Smooth muscle cell of the brain vasculature (primary cell): ENCODE data around the gene MPRIP.

Source experiments
- DNase-seq: peaks from one replicate; pipeline ENCODE4 v3.0.0-alpha.2; 2012; ENCODE audit warnings: low read depth, low spot score

The MPRIP gene

DNA sequence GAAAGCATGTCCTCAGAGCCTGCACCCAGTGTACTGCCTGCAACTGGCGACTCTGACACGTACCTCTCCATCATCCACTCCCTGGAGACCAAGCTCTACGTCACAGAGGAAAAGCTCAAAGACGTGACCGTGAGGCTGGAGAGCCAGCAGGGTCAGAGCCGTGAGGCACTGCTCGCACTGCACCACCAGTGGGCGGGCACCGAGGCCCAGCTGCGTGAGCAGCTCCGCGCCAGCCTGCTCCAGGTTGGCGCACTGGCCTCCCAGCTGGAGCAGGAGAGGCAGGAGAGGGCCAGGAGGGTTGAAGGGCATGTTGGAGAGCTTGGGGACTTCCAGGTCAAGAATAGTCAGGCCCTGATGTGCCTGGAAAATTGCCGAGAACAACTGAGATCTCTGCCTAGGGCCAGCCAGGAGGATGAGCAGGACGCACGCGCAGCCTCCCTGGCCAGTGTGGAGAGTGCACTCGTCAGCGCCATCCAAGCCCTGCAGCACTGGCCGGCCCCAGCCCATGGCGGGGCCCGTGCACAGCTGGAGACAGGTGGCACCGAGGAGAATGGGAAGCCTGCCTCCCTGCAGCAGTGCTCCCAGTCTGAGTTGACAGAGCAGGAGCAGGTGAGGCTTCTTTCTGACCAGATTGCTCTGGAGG, 123.5 kb downstream of the MPRIP start:
- no peak for DNase-seq

- no peak for DNase-seq
These were observed 124.2 kb downstream of the MPRIP start for GRCh38 chr17:17166446-17166845.

GRCh38 chr17:17167356-17167755, 125.1 kb downstream of the MPRIP start:
- DNase-seq, result no peak

DNA sequence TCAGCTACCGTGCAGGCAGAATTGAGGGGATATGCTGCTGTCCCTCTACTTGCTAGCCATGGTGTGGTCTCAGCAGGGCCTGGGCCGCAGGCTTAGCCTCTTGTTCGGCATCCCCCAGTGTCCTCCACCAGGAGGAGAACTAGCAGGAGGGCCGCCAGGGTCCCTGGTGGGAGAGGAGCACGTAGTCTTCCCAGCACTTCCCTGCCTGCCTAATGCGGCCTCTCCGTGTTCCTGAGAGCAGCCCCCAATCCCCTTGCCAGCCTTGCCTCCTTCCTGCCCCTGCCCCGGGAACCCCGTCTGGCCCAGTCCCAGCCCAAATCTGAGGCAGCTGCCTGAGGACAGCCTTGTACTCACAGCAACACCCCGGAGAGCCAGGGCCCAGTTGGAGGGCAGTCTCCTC, 125.7 kb downstream of the MPRIP start:
- no peak for DNase-seq

- no peak for DNase-seq
These were observed 126.1 kb downstream of the MPRIP start for GRCh38 chr17:17168401-17168800.

GRCh38 chr17:17169396-17169795, 127.1 kb downstream of the MPRIP start:
- DNase-seq, result no peak

GRCh38 chr17:17170346-17170985, 128.2 kb downstream of the MPRIP start:
- DNase-seq, result no peak

- no peak for DNase-seq
These were observed 128.9 kb downstream of the MPRIP start for GRCh38 chr17:17171186-17171585.

DNA sequence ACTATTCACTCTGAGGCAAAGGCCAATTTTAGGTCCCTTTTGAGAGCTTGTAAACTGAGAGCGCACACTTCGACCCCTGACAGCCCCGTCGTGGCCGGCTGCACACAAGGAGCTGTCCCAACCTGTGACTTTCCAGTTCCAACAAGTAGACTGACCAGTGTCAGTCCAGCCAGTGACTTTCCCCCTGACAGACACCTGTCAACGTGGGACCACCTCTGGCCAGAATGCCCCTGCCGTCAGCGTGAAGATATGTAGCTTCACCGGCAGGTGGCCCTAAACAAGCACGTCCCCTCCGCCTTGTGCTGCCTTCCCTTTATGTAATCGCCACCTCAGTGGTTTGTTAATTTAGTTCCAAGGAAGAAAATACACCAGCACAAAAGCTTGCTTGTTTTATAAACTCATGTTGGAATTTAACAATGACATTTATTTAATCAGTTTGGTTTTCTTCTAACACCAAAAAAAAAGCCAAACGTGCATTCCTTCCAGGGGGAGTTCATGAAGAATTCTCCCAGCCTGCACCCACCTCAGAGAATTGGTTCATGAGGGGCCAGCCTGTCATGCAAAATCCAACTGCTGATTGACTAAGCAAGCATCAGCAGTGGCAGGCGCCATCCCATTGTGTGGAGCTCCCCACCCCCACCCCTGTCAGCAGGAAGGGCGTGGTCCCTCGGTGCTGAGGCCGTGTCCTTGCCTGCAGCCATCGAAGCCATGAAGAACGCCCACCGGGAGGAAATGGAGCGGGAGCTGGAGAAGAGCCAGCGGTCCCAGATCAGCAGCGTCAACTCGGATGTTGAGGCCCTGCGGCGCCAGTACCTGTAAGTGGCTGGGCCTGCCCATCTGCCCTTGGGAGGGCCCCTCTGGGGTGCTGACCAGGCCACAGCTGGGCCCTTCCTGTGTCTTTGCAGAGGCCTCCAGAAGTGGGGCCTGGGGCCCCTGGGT, 130.0 kb downstream of the MPRIP start:
- no peak for DNase-seq

- no peak for DNase-seq
These were observed 130.7 kb downstream of the MPRIP start for GRCh38 chr17:17172990-17173389.

- no peak for DNase-seq
These were observed 131.7 kb downstream of the MPRIP start for GRCh38 chr17:17173921-17174320.

DNA sequence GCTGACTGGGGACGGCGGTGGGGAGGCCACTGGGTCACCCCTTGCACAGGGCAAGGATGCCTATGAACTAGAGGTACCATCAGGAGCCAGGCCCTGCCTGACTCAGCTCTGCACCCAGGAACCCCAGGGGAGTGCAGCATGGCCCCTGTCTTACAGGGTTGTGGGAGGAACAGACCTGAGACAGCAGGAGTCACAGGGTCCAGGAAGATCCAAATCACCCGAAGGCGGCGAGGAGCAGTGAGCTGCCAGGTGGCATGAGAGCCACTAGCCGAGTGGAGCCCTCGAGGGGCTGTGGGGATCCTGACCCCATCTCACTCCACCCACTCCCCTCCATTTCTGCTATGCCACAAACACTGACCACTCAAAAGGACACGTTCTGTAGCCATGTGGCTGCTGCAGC, 133.1 kb downstream of the MPRIP start:
- DNase-seq, result no peak

GRCh38 chr17:17175917-17176316, 133.7 kb downstream of the MPRIP start:
- DNase-seq, result no peak

DNA sequence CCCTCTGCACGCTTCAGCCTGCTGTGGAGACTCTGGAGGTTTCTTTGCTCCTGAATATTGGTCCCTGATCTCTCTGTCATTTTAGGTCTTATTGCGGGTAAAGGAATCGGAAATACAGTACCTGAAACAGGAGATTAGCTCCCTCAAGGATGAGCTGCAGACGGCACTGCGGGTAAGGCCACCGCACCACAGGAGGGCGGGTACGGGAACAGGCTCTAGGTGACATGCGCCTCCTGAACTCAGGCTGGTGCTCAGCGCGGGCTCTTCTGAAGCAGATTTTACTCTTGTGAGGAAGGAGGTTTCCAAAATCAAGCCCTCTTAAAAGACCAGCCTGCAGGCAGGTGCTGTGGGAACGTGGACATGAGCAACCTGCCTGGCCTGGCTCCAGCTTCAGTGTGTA, 134.1 kb downstream of the MPRIP start:
- no peak for DNase-seq

DNA sequence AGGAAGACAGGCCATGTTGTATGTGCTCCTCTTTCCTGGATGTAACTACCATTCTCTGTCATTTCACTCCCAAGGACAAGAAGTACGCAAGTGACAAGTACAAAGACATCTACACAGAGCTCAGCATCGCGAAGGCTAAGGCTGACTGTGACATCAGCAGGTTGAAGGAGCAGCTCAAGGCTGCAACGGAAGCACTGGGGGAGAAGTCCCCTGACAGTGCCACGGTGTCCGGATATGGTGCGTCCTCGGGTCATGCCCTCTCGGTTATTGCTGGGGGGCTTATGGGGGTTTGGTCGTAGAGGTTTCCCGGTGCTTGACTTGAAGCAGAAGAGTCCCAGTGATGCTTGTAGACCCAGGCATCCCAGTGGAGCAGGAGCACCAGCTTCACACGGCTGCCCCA, 134.9 kb downstream of the MPRIP start:
- no peak for DNase-seq

GRCh38 chr17:17179371-17179827, 137.1 kb downstream of the MPRIP start:
- no peak for DNase-seq

DNA sequence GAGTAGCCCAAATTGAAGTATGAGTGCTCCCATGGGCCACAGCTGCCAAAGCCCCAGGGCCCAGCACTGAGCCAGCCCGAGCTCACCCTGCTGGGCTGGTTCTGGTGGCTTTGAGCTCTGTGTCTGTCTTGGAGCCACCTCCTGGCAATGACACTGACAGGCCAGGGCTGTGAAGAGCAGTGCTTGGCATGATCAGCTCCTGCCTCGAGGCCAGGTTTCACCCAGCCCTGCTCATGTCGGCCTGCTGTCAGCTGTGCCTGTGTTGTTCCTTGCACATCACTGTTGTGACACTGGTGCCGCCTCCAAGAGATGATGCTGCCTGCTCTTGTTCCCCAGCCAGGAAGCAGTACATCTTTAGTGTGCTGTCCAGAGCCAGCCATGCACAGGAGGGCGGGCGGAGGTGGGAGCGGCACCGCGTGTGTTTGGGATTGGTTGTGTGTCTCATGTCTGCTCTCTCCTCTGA, 137.9 kb downstream of the MPRIP start:
- no peak for DNase-seq

GRCh38 chr17:17180741-17181525, 138.7 kb downstream of the MPRIP start:
- no peak for DNase-seq

DNA sequence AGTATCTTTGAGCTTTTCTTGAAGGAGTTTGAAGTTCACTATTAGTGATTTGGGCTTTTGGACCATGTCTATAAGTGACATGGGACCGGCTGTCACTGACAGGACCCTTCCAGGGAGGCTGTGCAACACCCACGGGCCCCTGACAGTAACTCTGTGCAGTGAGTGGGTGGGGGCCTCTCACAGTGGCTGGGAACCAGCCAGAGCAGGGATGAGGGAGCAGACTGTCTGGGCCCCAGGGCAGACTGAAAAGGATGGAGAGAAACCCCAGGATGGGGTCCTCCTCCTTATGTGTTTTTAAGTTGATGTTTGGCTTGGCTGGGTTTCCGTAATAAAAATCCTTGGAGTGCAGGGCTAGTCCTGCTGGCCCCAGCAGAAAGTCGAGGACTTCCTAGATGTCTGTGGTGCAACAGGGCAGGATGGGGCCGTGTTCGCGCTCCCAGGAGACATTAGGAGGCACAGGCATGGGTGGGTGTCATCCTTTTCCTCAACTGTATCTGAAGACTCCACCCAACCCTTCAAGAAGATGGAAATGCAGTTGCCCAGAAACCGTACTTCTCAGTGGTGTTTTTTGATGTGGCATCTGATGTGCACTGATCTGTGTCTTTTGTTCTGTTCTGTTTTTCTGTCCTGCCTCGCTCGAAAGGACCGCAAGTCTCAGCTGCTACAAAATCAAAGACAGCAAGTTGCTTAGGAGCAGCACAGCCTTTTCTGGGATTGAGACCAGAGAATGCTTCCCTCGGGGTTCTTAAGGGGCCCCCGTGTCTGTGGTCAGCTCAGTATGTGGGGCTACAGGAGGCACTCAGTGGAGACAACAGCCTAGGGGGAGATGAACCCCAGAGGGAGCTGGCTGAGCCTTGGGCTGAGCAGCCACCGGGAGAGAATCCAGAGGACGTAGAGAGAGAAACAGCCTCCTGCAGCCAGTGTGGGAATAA, 139.7 kb downstream of the MPRIP start:
- DNase-seq, result no peak

DNA sequence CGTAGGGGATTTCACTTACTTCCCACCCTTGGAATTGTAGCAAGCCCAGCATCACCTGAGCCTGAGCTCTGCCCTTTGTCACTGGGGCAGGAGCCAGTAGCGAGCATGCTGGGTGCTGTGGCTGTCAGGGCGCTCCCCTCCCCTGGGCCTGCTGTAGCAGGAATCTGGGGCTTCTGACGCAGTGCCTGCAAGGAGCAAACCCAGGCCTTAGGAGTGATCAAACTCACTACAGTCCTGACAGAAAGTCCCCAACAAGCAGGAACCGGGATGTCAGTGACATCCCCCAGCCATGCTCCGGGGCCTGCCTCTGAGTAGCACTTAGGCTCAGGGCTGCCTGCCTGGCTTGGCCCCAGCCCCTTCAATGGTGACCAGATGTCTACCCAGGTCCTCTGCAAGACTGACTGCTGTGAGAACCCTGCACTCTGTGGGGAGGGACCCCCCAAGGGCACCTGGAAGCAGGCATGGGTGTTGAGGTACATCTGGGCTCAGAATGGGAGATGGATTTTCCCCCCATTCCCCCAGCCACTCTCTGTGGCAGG, 140.4 kb downstream of the MPRIP start:
- DNase-seq, result no peak
